GM20431 (cell line): ENCODE measurements around the gene CROCC2.

Experiments used
- in situ Hi-C: fragments of 300-500 bp; cut with MseI, MboI; formaldehyde crosslinking; loops from one replicate; pipeline ENCODE4 v1.15.0; 2020; ENCODE audit warnings: low sequenced_read_pairs; ENCODE audit not compliant: unreplicated experiment

Gene CROCC2

GRCh38 chr2:241025639-241026038, 119.5 kb downstream of the CROCC2 start:
- in situ Hi-C loops: no loop called here

- in situ Hi-C loops: no loop called here
Measured at GRCh38 chr2:241029599-241030332, 123.6 kb downstream of the CROCC2 start.

GRCh38 chr2:241030333-241030680, 124.2 kb downstream of the CROCC2 start:
- in situ Hi-C loops: no loop called here

GRCh38 chr2:241030883-241031282, 124.7 kb downstream of the CROCC2 start:
- in situ Hi-C loops: no loop called here

- in situ Hi-C loops: no loop called here
Measured at GRCh38 chr2:241031436-241032165, 125.5 kb downstream of the CROCC2 start.

GRCh38 chr2:241033336-241033987, 127.3 kb downstream of the CROCC2 start:
- in situ Hi-C loops: no loop called here

- in situ Hi-C loops: no loop called here
Measured at GRCh38 chr2:241033994-241034393, 127.9 kb downstream of the CROCC2 start.

GRCh38 chr2:241034490-241035141, 128.5 kb downstream of the CROCC2 start:
- in situ Hi-C loops: no loop called here

GRCh38 chr2:241035142-241035817, 129.1 kb downstream of the CROCC2 start:
- in situ Hi-C loops: no loop called here

GRCh38 chr2:241035818-241036396, 129.8 kb downstream of the CROCC2 start:
- in situ Hi-C loops: no loop called here

- in situ Hi-C loops: no loop called here
Measured at GRCh38 chr2:241036397-241036963, 130.3 kb downstream of the CROCC2 start.

- in situ Hi-C loops: no loop called here
Measured at GRCh38 chr2:241036964-241037421, 130.9 kb downstream of the CROCC2 start.

GRCh38 chr2:241037498-241037897, 131.4 kb downstream of the CROCC2 start:
- in situ Hi-C loops: no loop called here

- in situ Hi-C loops: no loop called here
Measured at GRCh38 chr2:241038374-241039180, 132.4 kb downstream of the CROCC2 start.

GRCh38 chr2:241039416-241039815, 133.3 kb downstream of the CROCC2 start:
- in situ Hi-C loops: no loop called here

GRCh38 chr2:241040081-241040803, 134.1 kb downstream of the CROCC2 start:
- in situ Hi-C loops: no loop called here

GRCh38 chr2:241041589-241042158, 135.5 kb downstream of the CROCC2 start:
- in situ Hi-C loops: no loop called here
